ENCODE results near the gene PLG. TPM values are rescaled to one million over a fixed set of nuclear protein-coding genes. Genes with fewer than 3 reads are reported as not detected.
"Not testable (repeated sequence)": the region's sequence is repeated elsewhere in the genome, so short reads cannot be mapped to it uniquely, and the experiment has no call there.

The PLG gene
- total RNA-seq, 2 donors from 2014 or later = not detected

- Histone ChIP-seq H3K4me1 (ENCODE audit: control insufficient read depth in 1 of 2, low read depth in 2 of 2) (peaks cover 0 to 4% of the 10 kb centered on the region in 2 donors), H3K4me3 (peak overlapping the region; percentile 74), H3K36me3 (no peaks in the 10 kb centered on the region), H3K27me3 (replicated peaks; ENCODE audit: insufficient read depth) (no peaks in the 10 kb centered on the region), H3K27ac (no peak overlapping the region), H3K9me3 (no peaks in the 10 kb centered on the region)
- DNase-seq (ENCODE audit: low spot score) = no peak
- ATAC-seq (ENCODE audit: insufficient number of reproducible peaks, low FRiP score, low read depth) = no peak
- TF ChIP-seq CTCF (IDR thresholded peaks at IDR 0.05) = peak; percentile 53
Observed at GRCh38 chr6:160766989-160767646, 65.1 kb downstream of the PLG start.

GRCh38 chr6:160767647-160768019 is 65.6 kb downstream of the PLG start:
- Histone ChIP-seq H3K27ac (no peak overlapping the region), H3K9me3 (no peaks in the 10 kb centered on the region), H3K36me3 (no peaks in the 10 kb centered on the region), H3K4me1 (ENCODE audit: control insufficient read depth in 1 of 2, low read depth in 2 of 2) (peaks cover 0 to 4% of the 10 kb centered on the region in 2 donors), H3K27me3 (replicated peaks; ENCODE audit: insufficient read depth) (no peaks in the 10 kb centered on the region), H3K4me3 (peak overlapping the region; percentile 74)
- TF ChIP-seq CTCF (IDR thresholded peaks at IDR 0.05) = no peak
- DNase-seq (ENCODE audit: low spot score) (no peak), ATAC-seq (ENCODE audit: insufficient number of reproducible peaks, low FRiP score, low read depth) (no peak)

GRCh38 chr6:160768101-160768500 is 66.1 kb downstream of the PLG start:
- H3K4me1 ChIP-seq (ENCODE audit: control insufficient read depth in 1 of 2, low read depth in 2 of 2) = peaks cover 0 to 4% of the 10 kb centered on the region in 2 donors
- no peaks in the 10 kb centered on the region for H3K9me3 ChIP-seq
- DNase-seq (ENCODE audit: low spot score) = no peak
- no peak for TF ChIP-seq CTCF (IDR thresholded peaks at IDR 0.05)
- H3K27ac ChIP-seq = no peak overlapping the region
- ATAC-seq (ENCODE audit: insufficient number of reproducible peaks, low FRiP score, low read depth) = no peak
- no peaks in the 10 kb centered on the region for H3K27me3 ChIP-seq (replicated peaks; ENCODE audit: insufficient read depth)
- H3K36me3 ChIP-seq = no peaks in the 10 kb centered on the region
- H3K4me3 ChIP-seq = no peak overlapping the region

GRCh38 chr6:160774399-160774798 is 72.4 kb downstream of the PLG start:
- DNase-seq (ENCODE audit: low spot score) = no peak
- ATAC-seq (ENCODE audit: insufficient number of reproducible peaks, low FRiP score, low read depth) = no peak
- H3K36me3 ChIP-seq = no peaks in the 10 kb centered on the region
- no peak overlapping the region for H3K27ac ChIP-seq
- H3K4me1 ChIP-seq (ENCODE audit: control insufficient read depth in 1 of 2, low read depth in 2 of 2) = no peaks in the 10 kb centered on the region
- no peaks in the 10 kb centered on the region for H3K27me3 ChIP-seq (replicated peaks; ENCODE audit: insufficient read depth)
- H3K4me3 ChIP-seq = no peak overlapping the region
- no peaks in the 10 kb centered on the region for H3K9me3 ChIP-seq
- no peak for TF ChIP-seq CTCF (IDR thresholded peaks at IDR 0.05)

- H3K36me3 ChIP-seq = no peaks in the 10 kb centered on the region
- no peak for DNase-seq (ENCODE audit: low spot score)
- no peaks in the 10 kb centered on the region for H3K9me3 ChIP-seq
- no peak for TF ChIP-seq CTCF (IDR thresholded peaks at IDR 0.05)
- no peaks in the 10 kb centered on the region for H3K4me1 ChIP-seq (ENCODE audit: control insufficient read depth in 1 of 2, low read depth in 2 of 2)
- no peak overlapping the region for H3K4me3 ChIP-seq
- H3K27me3 ChIP-seq (replicated peaks; ENCODE audit: insufficient read depth) = no peaks in the 10 kb centered on the region
- no peak for ATAC-seq (ENCODE audit: insufficient number of reproducible peaks, low FRiP score, low read depth)
- no peak overlapping the region for H3K27ac ChIP-seq
Observed at GRCh38 chr6:160775792-160776580, 73.9 kb downstream of the PLG start.

GRCh38 chr6:160779095-160779494 is 77.1 kb downstream of the PLG start:
- H3K4me1 ChIP-seq (ENCODE audit: control insufficient read depth in 1 of 2, low read depth in 2 of 2); H3K4me3 ChIP-seq; ATAC-seq (ENCODE audit: insufficient number of reproducible peaks, low FRiP score, low read depth); H3K9me3 ChIP-seq; H3K27ac ChIP-seq; H3K36me3 ChIP-seq; DNase-seq (ENCODE audit: low spot score); H3K27me3 ChIP-seq (replicated peaks; ENCODE audit: insufficient read depth): not testable (repeated sequence)

GRCh38 chr6:160780656-160781055 is 78.6 kb downstream of the PLG start:
- DNase-seq (ENCODE audit: low spot score); H3K36me3 ChIP-seq; H3K4me1 ChIP-seq (ENCODE audit: control insufficient read depth in 1 of 2, low read depth in 2 of 2); H3K27ac ChIP-seq; H3K9me3 ChIP-seq; ATAC-seq (ENCODE audit: insufficient number of reproducible peaks, low FRiP score, low read depth); H3K27me3 ChIP-seq (replicated peaks; ENCODE audit: insufficient read depth); H3K4me3 ChIP-seq: not testable (repeated sequence)
